OCI-LY7 (cell line): Measurements from ENCODE around the gene FAM171A2. TPM values are rescaled to one million over a fixed set of nuclear protein-coding genes. Genes with fewer than 3 reads are reported as not detected.
A peak's percentile ranks its signal among the peaks of the same experiment; 100 is the strongest.
"Not testable (repeated sequence)": the region's sequence is repeated elsewhere in the genome, so short reads cannot be mapped to it uniquely, and the experiment has no call there.

ENCODE experiments used
- BruUV-seq: library from RNA; stranded (reverse); fragments of 400-500 nt; replicated peaks from 2 replicates; lab custom pipeline; 2021; lab: Mats Ljungman, UMichigan
- CTCF ChIA-PET: fragments of 300-600 bp; sonication (Branson Sonifier 250); formaldehyde crosslinking; loops from one replicate; lab custom pipeline; 2022; ENCODE audit warnings: antibody characterized with exemption; ENCODE audit not compliant: unreplicated experiment; lab: Charles Lee
- POLR2A ChIA-PET: fragments of 300-600 bp; sonication (Branson Sonifier 250); formaldehyde crosslinking; loops from one replicate; lab custom pipeline; 2022; ENCODE audit warnings: antibody characterized with exemption; lab: Charles Lee
- DNase-seq: peaks from one replicate; pipeline ENCODE4 v3.0.0-alpha.2; 2015; ENCODE audit warnings: low spot score
- H2AFZ ChIP-seq: fragments of 200-600 bp; sonication (generic), shearing (Covaris generic); 2 replicates; pipeline ENCODE4 v1.6.1; 2014; ENCODE audit warnings: mild to moderate bottlenecking, antibody characterized with exemption, low read length, moderate library complexity
- H3K27ac ChIP-seq: fragments of 200-600 bp; sonication (generic); 2 replicates; pipeline ENCODE4 v1.5.1; 2014; ENCODE audit warnings: mixed run types, low read depth, mild to moderate bottlenecking, moderate library complexity, low read length, inconsistent platforms; ENCODE audit not compliant: poor library complexity, severe bottlenecking
- H3K36me3 ChIP-seq: fragments of 200-600 bp; sonication (generic); 2 replicates; pipeline ENCODE4 v1.6.1; 2014; ENCODE audit warnings: mild to moderate bottlenecking, antibody characterized with exemption, low read length, moderate library complexity, mixed read lengths; ENCODE audit not compliant: insufficient read depth
- H3K4me1 ChIP-seq: fragments of 200-600 bp; sonication (generic); 2 replicates; pipeline ENCODE4 v1.5.1; 2014; ENCODE audit warnings: mild to moderate bottlenecking, low read length; ENCODE audit not compliant: insufficient read depth, poor library complexity, severe bottlenecking
- H3K4me2 ChIP-seq: fragments of 200-600 bp; sonication (generic); 2 replicates; pipeline ENCODE4 v1.6.1; 2014; ENCODE audit warnings: mild to moderate bottlenecking, low read length
- H3K4me3 ChIP-seq: fragments of 200-600 bp; sonication (generic); 2 replicates; pipeline ENCODE4 v1.5.1; 2014; ENCODE audit warnings: mild to moderate bottlenecking, low read depth, low read length; ENCODE audit not compliant: poor library complexity, severe bottlenecking
- H3K79me2 ChIP-seq: fragments of 200-600 bp; sonication (generic); 2 replicates; pipeline ENCODE4 v1.6.1; 2016; ENCODE audit warnings: low read depth, mild to moderate bottlenecking, low read length, moderate library complexity, mixed read lengths; ENCODE audit not compliant: insufficient read depth
- H3K9me2 ChIP-seq: fragments of 200-600 bp; sonication (generic); 2 replicates; pipeline ENCODE4 v1.6.1; 2016; ENCODE audit warnings: mild to moderate bottlenecking, low read length, mixed read lengths; ENCODE audit not compliant: insufficient read depth
- H3K9me3 ChIP-seq: fragments of 200-600 bp; sonication (generic); 2 replicates; pipeline ENCODE4 v1.6.1; 2014; ENCODE audit warnings: mild to moderate bottlenecking, mixed run types, low read length, mixed read lengths
- H4K20me1 ChIP-seq: fragments of 200-600 bp; sonication (generic); 2 replicates; pipeline ENCODE4 v1.6.1; 2014; ENCODE audit warnings: mild to moderate bottlenecking, antibody characterized with exemption, low read length, moderate library complexity, mixed read lengths; ENCODE audit not compliant: insufficient read depth
- EZH2phosphoT487 ChIP-seq: fragments of 200-600 bp; sonication (generic); IDR thresholded peaks from 2 replicates; pipeline ENCODE4 v1.6.1; 2018; ENCODE audit warnings: low read depth, borderline replicate concordance, mild to moderate bottlenecking, mixed run types, antibody characterized with exemption, low read length, moderate library complexity, mixed read lengths
- intact Hi-C: fragments of 100-400 bp; cut with micrococcal nuclease; formaldehyde crosslinking; loops from one replicate; pipeline ENCODE4 v1.10.0; 2022; ENCODE audit not compliant: unreplicated experiment
- total RNA-seq, 2 experiments: library from RNA; depleted of rRNA in 1 of 2; stranded (reverse); fragments of >200 nt in 1 of 2; shearing (Covaris generic) in 1 of 2; gene quantifications; 2 replicates each; pipeline ENCODE4 v1.2.3, GENCODE V29; 2014 to 2022
- TF ChIP-seq, protein P1 (sequence below): fragments of 200-600 bp; sonication (generic); conservative IDR thresholded peaks from 2 replicates; pipeline ENCODE4 v1.5.1; 2014; ENCODE audit warnings: mild to moderate bottlenecking, antibody characterized with exemption, low read length, moderate library complexity, mixed read lengths

The FAM171A2 gene
- total RNA-seq, 2 experiments from 2014 or later, result 3.4 to 4.6 TPM

DNA sequence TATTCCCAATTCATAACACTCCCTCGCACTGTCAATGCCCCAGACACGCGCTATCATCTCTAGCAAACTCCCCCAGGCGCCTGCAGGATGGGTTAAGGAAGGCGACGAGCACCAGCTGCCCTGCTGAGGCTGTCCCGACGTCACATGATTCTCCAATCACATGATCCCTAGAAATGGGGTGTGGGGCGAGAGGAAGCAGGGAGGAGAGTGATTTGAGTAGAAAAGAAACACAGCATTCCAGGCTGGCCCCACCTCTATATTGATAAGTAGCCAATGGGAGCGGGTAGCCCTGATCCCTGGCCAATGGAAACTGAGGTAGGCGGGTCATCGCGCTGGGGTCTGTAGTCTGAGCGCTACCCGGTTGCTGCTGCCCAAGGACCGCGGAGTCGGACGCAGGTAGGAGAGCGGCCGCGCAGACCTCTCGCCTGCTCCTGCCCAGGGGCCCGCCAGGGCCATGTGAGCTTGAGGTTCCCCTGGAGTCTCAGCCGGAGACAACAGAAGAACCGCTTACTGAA, 18.7 kb downstream of the FAM171A2 start, which contains the start of gene GRN:
GRN (plus strand) TSS at position 364 of the 515 bp plus-strand sequence. CDS start 3,863 bp downstream, outside the sequence.
- no peaks in the 10 kb centered on the region for H4K20me1 ChIP-seq
- peak within 1 kb of the TSS; percentile 97 for H3K4me2 ChIP-seq
- H3K27ac ChIP-seq, result peak within 1 kb of the TSS; percentile 90
- peaks cover 24% of the 10 kb centered on the region; the same call in 1 of the 2 replicates for H3K79me2 ChIP-seq
- DNase-seq, result peak; percentile 95
- peaks cover 52% of the 10 kb centered on the region for H3K4me1 ChIP-seq
- ChIA-PET CTCF (interaction anchor here (1.0 to 2.0 kb wide), 5 partner anchors 10 to 135 kb away, joined by 3 to 8 read pairs (median 6); no protein-coding TSS in a partner anchor), POLR2A (interaction anchor here (1.7 kb wide), 1 partner anchor 9 kb away, joined by 11 read pairs; no protein-coding TSS in a partner anchor)
- H2AFZ ChIP-seq, result peak within 1 kb of the TSS; percentile 12; the same call in 1 of the 2 replicates
- intact Hi-C loops, result loop anchor here (1.0 to 5.0 kb wide), 4 partner anchors 129 to 273 kb away; partner anchors contain the start of genes G6PC3 and HROB
- no peak for TF ChIP-seq EZH2phosphoT487
- TF ChIP-seq, protein P1, sequence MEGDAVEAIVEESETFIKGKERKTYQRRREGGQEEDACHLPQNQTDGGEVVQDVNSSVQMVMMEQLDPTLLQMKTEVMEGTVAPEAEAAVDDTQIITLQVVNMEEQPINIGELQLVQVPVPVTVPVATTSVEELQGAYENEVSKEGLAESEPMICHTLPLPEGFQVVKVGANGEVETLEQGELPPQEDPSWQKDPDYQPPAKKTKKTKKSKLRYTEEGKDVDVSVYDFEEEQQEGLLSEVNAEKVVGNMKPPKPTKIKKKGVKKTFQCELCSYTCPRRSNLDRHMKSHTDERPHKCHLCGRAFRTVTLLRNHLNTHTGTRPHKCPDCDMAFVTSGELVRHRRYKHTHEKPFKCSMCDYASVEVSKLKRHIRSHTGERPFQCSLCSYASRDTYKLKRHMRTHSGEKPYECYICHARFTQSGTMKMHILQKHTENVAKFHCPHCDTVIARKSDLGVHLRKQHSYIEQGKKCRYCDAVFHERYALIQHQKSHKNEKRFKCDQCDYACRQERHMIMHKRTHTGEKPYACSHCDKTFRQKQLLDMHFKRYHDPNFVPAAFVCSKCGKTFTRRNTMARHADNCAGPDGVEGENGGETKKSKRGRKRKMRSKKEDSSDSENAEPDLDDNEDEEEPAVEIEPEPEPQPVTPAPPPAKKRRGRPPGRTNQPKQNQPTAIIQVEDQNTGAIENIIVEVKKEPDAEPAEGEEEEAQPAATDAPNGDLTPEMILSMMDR, result no peak
- no peaks in the 10 kb centered on the region for H3K9me2 ChIP-seq
- H3K4me3 ChIP-seq, result peak within 1 kb of the TSS; percentile 91
- BruUV-seq, result no TSS peak
- H3K9me3 ChIP-seq, result no peaks in the 10 kb centered on the region
- H3K36me3 ChIP-seq, result peaks cover 12% of the 10 kb centered on the region

DNA sequence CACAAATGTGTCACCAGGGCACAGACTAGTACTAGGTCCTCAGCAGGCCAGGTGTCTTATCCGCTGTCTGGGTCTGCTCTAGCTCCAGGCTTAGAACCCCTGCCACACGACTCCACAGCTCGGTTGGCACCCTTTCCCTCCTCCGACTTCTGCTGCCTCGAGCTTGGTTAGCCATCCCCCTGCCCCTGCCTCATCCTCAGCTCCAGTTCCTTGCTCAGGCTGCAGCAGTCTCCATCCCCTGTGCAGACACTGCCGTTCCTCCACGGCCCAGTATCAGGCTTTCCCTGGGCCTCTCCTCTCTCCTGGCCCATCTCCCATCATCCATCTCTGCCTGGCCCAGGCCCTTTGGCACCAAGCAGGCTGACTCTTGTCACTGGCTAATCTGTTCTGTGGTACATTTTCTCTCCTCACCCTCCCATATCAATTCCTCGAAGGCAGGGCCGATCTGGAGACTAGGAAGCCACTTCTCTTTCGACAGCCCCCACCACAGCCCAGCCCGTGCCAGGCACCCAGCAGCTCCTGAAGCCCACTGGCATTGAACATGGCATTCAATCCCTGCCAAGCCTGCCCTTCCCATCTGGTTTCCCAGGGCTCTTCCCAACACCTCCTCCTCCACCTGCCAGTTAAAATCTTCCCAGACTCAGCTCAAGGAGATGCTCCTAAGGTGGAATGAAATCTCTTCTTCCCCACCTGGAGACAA, 20.0 kb downstream of the FAM171A2 start:
- H3K9me3 ChIP-seq, result no peaks in the 10 kb centered on the region
- H3K9me2 ChIP-seq, result no peaks in the 10 kb centered on the region
- no peaks in the 10 kb centered on the region for H4K20me1 ChIP-seq
- CTCF ChIA-PET, result no interaction called here
- DNase-seq, result no peak
- H3K4me3 ChIP-seq, result no peak overlapping the region
- TF ChIP-seq, protein P1, result no peak
- no peak for TF ChIP-seq EZH2phosphoT487
- 0 out of 2 replicates have a peak overlapping the region, but pooled peaks have one; percentile 97 for H3K4me2 ChIP-seq
- no peaks in the 10 kb centered on the region for H3K36me3 ChIP-seq
- no peak overlapping the region for H3K27ac ChIP-seq
- peaks cover 18% of the 10 kb centered on the region; the same call in 1 of the 2 replicates for H3K79me2 ChIP-seq
- no peak overlapping the region for H2AFZ ChIP-seq
- BruUV-seq, result no TSS peak
- H3K4me1 ChIP-seq, result peaks cover 39% of the 10 kb centered on the region
- intact Hi-C loops, result no loop called here
- POLR2A ChIA-PET, result interaction anchor here (0.5 kb wide), 2 partner anchors 199 to 208 kb away, joined by 3 read pairs; no protein-coding TSS in a partner anchor

DNA sequence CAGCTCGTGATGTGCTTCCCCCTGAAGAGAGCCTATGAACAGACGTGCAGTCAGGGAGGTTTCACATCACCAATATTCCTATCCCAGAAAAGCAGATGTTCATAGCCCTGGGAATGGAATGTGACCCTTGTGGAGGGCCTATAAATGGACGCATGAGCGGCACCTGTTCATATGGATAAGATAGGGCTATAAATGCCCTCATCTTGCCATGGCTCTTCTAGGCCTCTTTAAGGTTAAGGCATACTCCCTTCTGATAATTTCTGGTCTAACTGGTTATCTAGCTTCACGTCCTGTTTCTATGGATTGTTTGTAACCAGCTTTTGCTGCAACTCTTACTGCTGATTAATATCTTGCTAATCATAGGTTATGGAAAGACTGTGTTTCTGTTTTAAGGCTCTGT, 23.1 kb downstream of the FAM171A2 start:
- H3K4me3 ChIP-seq, DNase-seq, H3K36me3 ChIP-seq, CTCF ChIA-PET, BruUV-seq, H3K27ac ChIP-seq, H4K20me1 ChIP-seq, H3K9me2 ChIP-seq, intact Hi-C loops, H3K4me2 ChIP-seq, H3K9me3 ChIP-seq, H3K79me2 ChIP-seq, H2AFZ ChIP-seq: not testable (repeated sequence)
- peaks cover 15% of the 10 kb centered on the region for H3K4me1 ChIP-seq
- POLR2A ChIA-PET, result interaction anchor here (0.9 kb wide), 1 partner anchor 65 kb away, joined by 3 read pairs; no protein-coding TSS in a partner anchor
